HFF-Myc (cell line): ENCODE measurements around the gene PLBD1.

ENCODE experiments used
- DNase-seq: peaks from one replicate; pipeline ENCODE4 v3.0.0-alpha.2; 2011; ENCODE audit warnings: low read depth; ENCODE audit errors: extremely low read depth
- H3K4me3 ChIP-seq: replicated peaks from 2 replicates; pipeline ENCODE4 v1.5.1; 2011; ENCODE audit warnings: low read depth, mild to moderate bottlenecking, control low read depth, low read length
- CTCF ChIP-seq: IDR thresholded peaks from 2 replicates; pipeline ENCODE4 v1.5.1; 2012; ENCODE audit warnings: mild to moderate bottlenecking, low read depth, low read length, control low read depth; ENCODE audit errors: missing control alignments

Gene PLBD1

GRCh38 chr12:14514154-14514842, 53.4 kb downstream of the PLBD1 start:
- no peak for TF ChIP-seq CTCF
- H3K4me3 ChIP-seq: no peak overlapping the region
- DNase-seq: peak; percentile 2

GRCh38 chr12:14510574-14510973, 57.1 kb downstream of the PLBD1 start:
- no peak for TF ChIP-seq CTCF
- DNase-seq: no peak
- H3K4me3 ChIP-seq: no peak overlapping the region

- H3K4me3 ChIP-seq: no peak overlapping the region
- DNase-seq: no peak
- no peak for TF ChIP-seq CTCF
These were observed 61.8 kb downstream of the PLBD1 start for GRCh38 chr12:14505626-14506596.

- no peak for DNase-seq
- H3K4me3 ChIP-seq: no peak overlapping the region
- TF ChIP-seq CTCF: no peak
These were observed 72.4 kb downstream of the PLBD1 start for GRCh38 chr12:14495326-14495725.

- TF ChIP-seq CTCF: no peak
- DNase-seq: no peak
- H3K4me3 ChIP-seq: no peak overlapping the region
These were observed 84.8 kb downstream of the PLBD1 start for GRCh38 chr12:14482886-14483285.

- TF ChIP-seq CTCF: no peak
- DNase-seq: no peak
- H3K4me3 ChIP-seq: no peak overlapping the region
These were observed 85.3 kb downstream of the PLBD1 start for GRCh38 chr12:14482361-14482760.
